HG02970 (cell line): ENCODE measurements around the gene PYROXD2.

Source experiments
- ATAC-seq: cut with Tn5 transposase; IDR thresholded peaks from one replicate; pipeline ENCODE4 v1.9.1; 2021; ENCODE audit warnings: mild to moderate bottlenecking, moderate library complexity, moderate number of reproducible peaks; ENCODE audit not compliant: unreplicated experiment, low FRiP score

The PYROXD2 gene

GRCh38 chr10:98417481-98417959 is 2.5 kb upstream of the PYROXD2 start:
- ATAC-seq, result no peak

- no peak for ATAC-seq
Observed at GRCh38 chr10:98416606-98417388, 1.8 kb upstream of the PYROXD2 start.

GRCh38 chr10:98415731-98416119 is 743 bp upstream of the PYROXD2 start:
- ATAC-seq, result no peak

- no peak for ATAC-seq
Observed at GRCh38 chr10:98414578-98414931, 427 bp downstream of the PYROXD2 start.

- no peak for ATAC-seq
Observed at GRCh38 chr10:98411768-98412167, 3.2 kb downstream of the PYROXD2 start.

- ATAC-seq, result no peak
Observed at GRCh38 chr10:98411166-98411565, 3.8 kb downstream of the PYROXD2 start.

- no peak for ATAC-seq
Observed at GRCh38 chr10:98410759-98411158, 4.2 kb downstream of the PYROXD2 start.

GRCh38 chr10:98410135-98410743 is 4.7 kb downstream of the PYROXD2 start:
- no peak for ATAC-seq

DNA sequence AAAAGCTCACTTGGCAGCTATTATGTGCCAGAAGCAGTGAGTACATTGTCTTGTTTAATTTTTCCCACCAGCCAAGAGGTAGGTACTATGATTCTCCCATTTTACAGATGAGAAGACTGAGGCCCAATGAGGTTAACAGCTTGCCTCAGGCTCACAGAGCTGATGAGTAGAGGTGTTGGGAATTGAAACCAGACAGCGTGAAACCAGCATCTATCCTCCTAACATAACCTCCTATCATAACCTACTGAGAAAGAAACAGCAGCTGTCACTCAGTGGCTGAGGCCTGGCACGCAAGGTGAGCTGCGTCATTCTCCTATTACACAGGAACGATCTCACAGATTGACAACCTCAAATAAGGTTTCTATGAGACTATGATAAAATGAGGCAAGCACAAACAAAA is 6.2 kb downstream of the PYROXD2 start:
- ATAC-seq, result no peak

GRCh38 chr10:98407744-98408241 is 7.2 kb downstream of the PYROXD2 start:
- ATAC-seq, result no peak

DNA sequence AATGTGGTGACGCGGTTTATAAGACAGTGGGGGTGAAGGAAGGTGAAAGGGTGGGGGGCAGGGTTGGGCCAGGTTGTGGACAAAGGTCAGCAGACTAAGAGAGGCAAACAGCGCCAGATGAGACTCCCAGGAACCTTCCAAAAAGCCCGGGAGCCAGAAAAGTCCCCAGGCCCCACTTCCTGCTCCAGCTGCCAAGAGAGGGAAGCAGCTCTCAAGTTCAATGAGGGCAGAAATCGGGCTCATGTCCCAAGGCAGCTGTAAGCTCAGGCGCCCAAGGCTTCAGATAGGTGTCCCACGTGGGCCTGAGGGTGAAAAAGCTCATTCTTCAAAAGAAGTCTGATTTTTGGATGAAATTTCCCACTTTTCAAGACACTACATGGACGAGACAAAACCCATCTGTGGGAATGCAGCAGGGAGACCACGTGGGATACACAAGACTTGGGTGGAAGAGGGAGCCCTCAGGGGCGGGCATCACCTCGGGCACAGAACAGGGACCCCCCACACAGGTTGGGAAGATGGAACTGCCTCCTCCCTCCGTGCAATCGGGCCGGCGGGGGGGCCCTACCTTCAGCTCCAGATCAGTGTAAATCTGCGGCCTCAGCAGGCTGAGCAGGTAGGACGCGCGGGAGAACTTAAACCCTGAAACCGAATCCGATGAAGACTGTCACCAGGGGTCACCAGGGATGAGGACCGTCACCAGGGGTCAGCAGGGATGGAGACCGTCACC is 7.8 kb downstream of the PYROXD2 start:
- no peak for ATAC-seq

DNA sequence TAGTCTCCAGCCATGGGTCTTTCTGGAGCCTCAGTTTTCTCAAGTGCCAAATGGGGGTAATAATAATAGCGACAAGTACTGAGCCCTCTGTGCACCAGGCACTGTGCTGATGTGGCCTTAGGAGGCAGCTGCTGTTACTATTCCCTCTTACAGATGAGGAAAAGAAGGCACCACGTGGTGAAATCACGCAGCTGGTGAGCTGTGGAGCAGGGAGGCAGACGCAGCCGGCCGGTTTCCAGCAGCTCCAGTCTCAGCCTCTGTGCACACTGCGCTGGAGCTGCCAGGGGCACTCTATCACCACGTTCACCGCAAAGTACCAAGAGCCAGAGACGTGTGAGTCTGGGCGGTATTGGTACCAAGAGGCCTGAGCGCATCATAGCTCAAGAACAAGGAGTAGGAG is 9.6 kb downstream of the PYROXD2 start:
- no peak for ATAC-seq

- ATAC-seq, result no peak
Observed at GRCh38 chr10:98404571-98405359, 10.2 kb downstream of the PYROXD2 start.

DNA sequence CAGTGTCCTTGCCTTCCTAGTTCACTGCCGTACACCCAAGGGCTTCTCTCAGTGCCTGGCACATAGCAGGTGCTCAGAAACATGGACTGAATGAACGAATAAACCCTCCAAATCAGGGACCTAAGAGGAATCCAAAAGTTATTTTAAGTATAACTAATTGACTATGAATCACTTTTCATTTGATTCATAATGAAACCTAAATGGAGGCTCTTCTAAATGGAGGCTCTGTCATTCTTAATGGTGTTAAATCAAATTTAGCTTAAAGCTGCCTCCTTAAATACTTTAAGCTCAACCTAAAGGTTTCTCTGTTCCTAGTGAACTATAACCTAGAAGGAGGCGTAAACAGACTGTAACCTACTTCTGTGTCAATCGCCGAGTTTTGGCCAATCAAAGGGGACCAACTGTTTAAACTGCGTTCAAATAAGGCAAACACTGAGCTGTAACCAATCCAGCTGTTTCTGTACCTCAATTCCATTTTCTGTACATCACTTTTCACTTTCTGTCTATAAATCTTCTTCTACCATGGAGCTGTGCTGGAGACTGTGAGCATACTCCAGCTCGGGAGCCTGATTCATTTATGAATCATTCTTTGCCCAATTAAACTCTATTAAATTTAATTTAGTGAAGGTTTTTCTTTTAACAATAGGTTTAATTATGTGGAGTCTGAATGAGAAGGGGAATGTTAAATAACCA is 11.0 kb downstream of the PYROXD2 start:
- no peak for ATAC-seq

GRCh38 chr10:98402931-98403718 is 11.9 kb downstream of the PYROXD2 start:
- no peak for ATAC-seq

DNA sequence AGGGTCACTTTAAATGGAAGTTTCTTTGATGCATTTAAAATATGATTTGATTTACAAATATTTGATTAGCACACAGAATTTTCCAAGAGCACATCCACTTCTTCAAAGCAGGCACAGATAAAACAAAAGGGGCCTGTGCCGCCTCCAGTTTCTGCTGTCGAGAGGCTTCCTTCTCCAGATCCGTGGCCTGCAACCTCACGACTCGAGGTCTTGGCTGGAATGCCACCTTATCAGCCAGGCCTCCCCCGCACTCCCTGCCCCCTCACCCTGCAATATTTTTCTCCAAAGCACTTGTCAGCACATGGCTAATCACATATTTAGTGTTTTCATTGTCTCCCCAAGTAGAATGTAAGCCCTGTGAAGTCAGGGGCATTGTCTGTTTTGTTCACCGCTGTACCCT is 12.5 kb downstream of the PYROXD2 start:
- ATAC-seq, result no peak

DNA sequence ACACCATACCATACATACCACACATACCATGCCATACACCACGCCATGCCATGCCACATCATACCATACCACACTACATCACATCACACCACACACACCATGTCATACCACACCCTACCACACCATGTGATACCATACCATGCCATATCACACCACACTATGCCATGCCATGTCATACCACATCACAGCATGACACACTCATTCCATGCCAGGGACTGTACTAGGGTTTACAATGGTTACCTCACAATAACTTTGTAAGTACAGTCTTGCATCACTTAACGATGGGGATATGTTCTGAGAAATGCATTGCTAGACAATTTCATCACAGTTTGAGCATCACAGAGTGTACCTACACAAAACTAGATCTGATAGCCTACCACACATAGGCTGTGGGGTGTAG is 14.5 kb downstream of the PYROXD2 start:
- ATAC-seq, result no peak

GRCh38 chr10:98399784-98400183 is 15.2 kb downstream of the PYROXD2 start:
- no peak for ATAC-seq

- ATAC-seq, result no peak
Observed at GRCh38 chr10:98397089-98397600, 17.8 kb downstream of the PYROXD2 start.
